H1 (cell line): ENCODE data around the gene CFAP100. TPM values are rescaled to one million over a fixed set of nuclear protein-coding genes. Genes with fewer than 3 reads are reported as not detected.

Experiments used
- BCL11A ChIP-seq, 2 experiments: IDR thresholded peaks; one replicate each; pipeline ENCODE4 v1.6.1; 2011; ENCODE audit warnings: low read depth in 2 of 2, low read length in 2 of 2, mild to moderate bottlenecking in 2 of 2
- SP4 ChIP-seq: IDR thresholded peaks from 2 replicates; pipeline ENCODE4 v1.6.1; 2012; ENCODE audit warnings: low read length, inconsistent platforms
- SUZ12 ChIP-seq: fragments of 200-600 bp; sonication (generic); IDR thresholded peaks from 2 replicates; pipeline ENCODE4 v1.6.1; 2012; ENCODE audit warnings: mild to moderate bottlenecking, inconsistent platforms, low read length, moderate library complexity, mixed read lengths
- ZNF274 ChIP-seq: IDR thresholded peaks from 2 replicates; pipeline ENCODE4 v1.7.0; 2012; ENCODE audit warnings: low read length, borderline replicate concordance; ENCODE audit errors: extremely low read depth
- polyA plus RNA-seq, 7 experiments: library from polyadenylated mRNA; depleted of rRNA in 3 of 7; stranded (reverse) in 5 of 7; unstranded in 2 of 7; fragments of >200 nt in 5 of 7; fragments of 200-250 nt in 2 of 7; gene quantifications; 1 replicate in 5 of 7; 2 replicates in 1 of 7; 4 replicates in 1 of 7; pipeline versions ENCODE4 v1.2.1 to v1.2.3, GENCODE V29; 2011 to 2013; ENCODE audit warnings: missing spikeins in 2 of 7, mixed read lengths in 2 of 7
- total RNA-seq: library from RNA; stranded (reverse); fragmentation: NEBNext Ultra II Directional; extraction: Animal tissue kit (Norgen Biotek cat#: 25700); gene quantifications from 2 replicates; pipeline ENCODE4 v1.2.1, GENCODE V29; 2021

The CFAP100 gene
- total and polyA plus RNA-seq, 2 of the 8 experiments (the other 6 are each of a cell fraction or from before 2014, with no cell fraction given), result 0.17 TPM; not detected in 1

- TF ChIP-seq BCL11A (IDR thresholded peaks at IDR 0.05; ENCODE audit: low read depth in 2 of 2, low read length in 2 of 2) (no peak), SP4 (no peak), ZNF274 (no peak), SUZ12 (no peak)
Observed at GRCh38 chr3:126399756-126400155, 5.0 kb downstream of the CFAP100 start (continued).
